HG02642 (cell line): ENCODE data around the gene ALDH16A1.
A peak's percentile ranks its signal among the peaks of the same experiment; 100 is the strongest.
"Not testable (repeated sequence)": the region's sequence is repeated elsewhere in the genome, so short reads cannot be mapped to it uniquely, and the experiment has no call there.

Source experiments
- ATAC-seq: cut with Tn5 transposase; IDR thresholded peaks from one replicate; pipeline ENCODE4 v1.9.1; 2021; ENCODE audit warnings: mild to moderate bottlenecking; ENCODE audit not compliant: unreplicated experiment, poor library complexity

ALDH16A1 gene

GRCh38 chr19:49461130-49461529 lies 8.1 kb downstream of the ALDH16A1 start:
- not testable (repeated sequence) for ATAC-seq

GRCh38 chr19:49461656-49462055 lies 8.6 kb downstream of the ALDH16A1 start:
- ATAC-seq = no peak

GRCh38 chr19:49462492-49462891 lies 9.5 kb downstream of the ALDH16A1 start:
- no peak for ATAC-seq

GRCh38 chr19:49463960-49464740 lies 11.1 kb downstream of the ALDH16A1 start:
- ATAC-seq = no peak

GRCh38 chr19:49465371-49465770 lies 12.3 kb downstream of the ALDH16A1 start:
- no peak for ATAC-seq

GRCh38 chr19:49468199-49468598 lies 15.2 kb downstream of the ALDH16A1 start:
- no peak for ATAC-seq

GRCh38 chr19:49468746-49469447 lies 15.9 kb downstream of the ALDH16A1 start:
- peak; percentile 40 for ATAC-seq

- ATAC-seq = peak; percentile 57
Measured at GRCh38 chr19:49469828-49470614, 17.0 kb downstream of the ALDH16A1 start.

- ATAC-seq = no peak
Measured at GRCh38 chr19:49470615-49470978, 17.6 kb downstream of the ALDH16A1 start.

GRCh38 chr19:49472936-49473335 lies 19.9 kb downstream of the ALDH16A1 start:
- no peak for ATAC-seq

- not testable (repeated sequence) for ATAC-seq
Measured at GRCh38 chr19:49473501-49473867, 20.5 kb downstream of the ALDH16A1 start.

- peak; percentile 69 for ATAC-seq
Measured at GRCh38 chr19:49473868-49474541, 21.0 kb downstream of the ALDH16A1 start, which contains the start of gene FLT3LG. TSS of gene FLT3LG (plus strand) at chr19:49474215. CDS start at chr19:49474640, 425 bp downstream.

- no peak for ATAC-seq
Measured at GRCh38 chr19:49474542-49474924, 21.5 kb downstream of the ALDH16A1 start.

- ATAC-seq = no peak
Measured at GRCh38 chr19:49475191-49475917, 22.3 kb downstream of the ALDH16A1 start.

GRCh38 chr19:49475995-49476880 lies 23.2 kb downstream of the ALDH16A1 start:
- ATAC-seq = no peak

- ATAC-seq = no peak
Measured at GRCh38 chr19:49479975-49480628, 27.1 kb downstream of the ALDH16A1 start.

- ATAC-seq = no peak
Measured at GRCh38 chr19:49481020-49481683, 28.1 kb downstream of the ALDH16A1 start.

GRCh38 chr19:49486232-49486631 lies 33.2 kb downstream of the ALDH16A1 start:
- no peak for ATAC-seq
